Tracheal epithelial cell (primary cell): ENCODE data around the gene GREM1. TPM values are rescaled to one million over a fixed set of nuclear protein-coding genes. Genes with fewer than 3 reads are reported as not detected.

Experiments used
- total RNA-seq: library from RNA; depleted of rRNA; stranded (reverse); fragments of >200 nt; gene quantifications from 2 replicates; pipeline ENCODE4 v1.2.1, GENCODE V29; 2014

GREM1 gene
- total RNA-seq = 0.21 and 1.7 TPM in 2 replicates

DNA sequence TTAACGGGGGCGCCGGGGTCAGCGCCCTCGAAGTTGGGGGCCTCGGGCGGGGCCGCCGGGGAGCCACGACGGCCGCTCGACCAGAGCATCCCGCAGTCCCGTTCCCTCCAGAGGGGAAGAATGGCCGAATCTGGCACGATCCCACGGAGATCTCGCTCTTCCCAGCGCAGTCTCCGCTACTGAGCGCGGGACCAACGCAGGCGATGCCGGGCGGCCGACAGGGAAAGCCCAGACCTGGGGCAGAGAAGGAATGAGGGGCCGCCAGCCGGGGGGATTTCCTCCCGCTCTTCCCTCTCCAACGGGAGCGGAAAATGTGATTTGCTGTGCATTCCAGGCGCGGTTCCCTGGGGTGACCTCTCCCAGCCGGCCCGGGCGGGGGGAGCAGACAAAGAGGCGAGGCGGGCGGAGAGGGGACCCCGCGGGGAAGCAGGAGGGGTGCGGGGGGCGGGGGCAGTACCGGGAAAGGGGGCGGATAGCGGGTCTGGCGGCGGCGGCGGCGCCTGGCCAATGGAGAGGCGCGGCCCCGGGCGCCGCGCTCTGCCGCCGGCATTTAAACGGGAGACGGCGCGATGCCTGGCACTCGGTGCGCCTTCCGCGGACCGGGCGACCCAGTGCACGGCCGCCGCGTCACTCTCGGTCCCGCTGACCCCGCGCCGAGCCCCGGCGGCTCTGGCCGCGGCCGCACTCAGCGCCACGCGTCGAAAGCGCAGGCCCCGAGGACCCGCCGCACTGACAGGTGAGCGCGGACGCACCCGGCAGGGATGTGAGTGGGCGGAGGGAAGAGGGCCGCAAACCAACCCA is at the start of gene GREM1:
Gene GREM1 (plus strand): TSS at position 579 of the 801 bp plus-strand sequence. CDS start 12,687 bp downstream, outside the sequence.

Other genes starting within 250 kb of the GREM1 start
- 0.72 and 2.8 TPM in 2 replicates for gene GOLGA8N, start 124.5 kb upstream of the GREM1 start, total RNA-seq
- gene ARHGAP11A, start 102.5 kb upstream of the GREM1 start, total RNA-seq = 2.1 and 4.6 TPM in 2 replicates
- 1.7 and 12.8 TPM in 2 replicates for gene SCG5, start 76.3 kb upstream of the GREM1 start, total RNA-seq